ENCODE measurements around the gene DHRS12. TPM values are rescaled to one million over a fixed set of nuclear protein-coding genes. Genes with fewer than 3 reads are reported as not detected.

DHRS12 gene
- total RNA-seq, 2 experiments from 2014 or later = 5.3 to 5.4 TPM

GRCh38 chr13:51742031-51742430, 61.9 kb downstream of the DHRS12 start:
- ChIA-PET POLR2A (no interaction called here), CTCF (interaction anchor here (1.5 kb wide), 1 partner anchor 56 kb away, joined by 4 read pairs; no protein-coding TSS in a partner anchor)

GRCh38 chr13:51740698-51741097, 63.3 kb downstream of the DHRS12 start:
- POLR2A ChIA-PET = no interaction called here
- CTCF ChIA-PET = interaction anchor here (0.8 kb wide), 1 partner anchor 1974 kb away, joined by 3 read pairs; no protein-coding TSS in a partner anchor

GRCh38 chr13:51739027-51739764, 64.8 kb downstream of the DHRS12 start:
- CTCF ChIA-PET = interaction anchor here (1.1 kb wide), 1 partner anchor 455 kb away, joined by 3 read pairs; no protein-coding TSS in a partner anchor
- POLR2A ChIA-PET = no interaction called here

- ChIA-PET CTCF (interaction anchor here (1.1 kb wide), 1 partner anchor 456 kb away, joined by 3 read pairs; no protein-coding TSS in a partner anchor), POLR2A (no interaction called here)
Observed at GRCh38 chr13:51738226-51738905, 65.6 kb downstream of the DHRS12 start.

- ChIA-PET POLR2A (interaction anchor here (0.7 kb wide), 1 partner anchor 144 kb away, joined by 3 read pairs; no protein-coding TSS in a partner anchor), CTCF (no interaction called here)
Observed at GRCh38 chr13:51737609-51738008, 66.4 kb downstream of the DHRS12 start.

GRCh38 chr13:51734786-51735185, 69.2 kb downstream of the DHRS12 start:
- ChIA-PET POLR2A (no interaction called here), CTCF (no interaction called here)

GRCh38 chr13:51733374-51734298, 70.3 kb downstream of the DHRS12 start:
- POLR2A ChIA-PET = no interaction called here
- CTCF ChIA-PET = no interaction called here

GRCh38 chr13:51731759-51732158, 72.2 kb downstream of the DHRS12 start:
- ChIA-PET CTCF (interaction anchor here (1.0 kb wide), 1 partner anchor 29 kb away, joined by 3 read pairs; no protein-coding TSS in a partner anchor), POLR2A (no interaction called here)

GRCh38 chr13:51730927-51731326, 73.0 kb downstream of the DHRS12 start:
- CTCF ChIA-PET = no interaction called here
- POLR2A ChIA-PET = no interaction called here

- CTCF ChIA-PET = no interaction called here
- POLR2A ChIA-PET = no interaction called here
Observed at GRCh38 chr13:51729866-51730553, 74.0 kb downstream of the DHRS12 start.

GRCh38 chr13:51728972-51729371, 75.0 kb downstream of the DHRS12 start:
- ChIA-PET POLR2A (interaction anchor here (0.6 kb wide), 1 partner anchor 155 kb away, joined by 4 read pairs; no protein-coding TSS in a partner anchor), CTCF (no interaction called here)

GRCh38 chr13:51728275-51728673, 75.7 kb downstream of the DHRS12 start:
- CTCF ChIA-PET = no interaction called here
- POLR2A ChIA-PET = no interaction called here

GRCh38 chr13:51727634-51728274, 76.2 kb downstream of the DHRS12 start:
- CTCF ChIA-PET = no interaction called here
- POLR2A ChIA-PET = no interaction called here

GRCh38 chr13:51726446-51727193, 77.3 kb downstream of the DHRS12 start:
- POLR2A ChIA-PET = no interaction called here
- CTCF ChIA-PET = no interaction called here

GRCh38 chr13:51724721-51725120, 79.2 kb downstream of the DHRS12 start:
- CTCF ChIA-PET = interaction anchor here (1.0 kb wide), 1 partner anchor 197 kb away, joined by 3 read pairs; no protein-coding TSS in a partner anchor
- POLR2A ChIA-PET = no interaction called here

- ChIA-PET POLR2A (interaction anchor here (0.7 kb wide), 1 partner anchor 360 kb away, joined by 3 read pairs; no protein-coding TSS in a partner anchor), CTCF (interaction anchor here (1.0 kb wide), 1 partner anchor 196 kb away, joined by 3 read pairs; no protein-coding TSS in a partner anchor)
Observed at GRCh38 chr13:51723529-51723928, 80.4 kb downstream of the DHRS12 start.

GRCh38 chr13:51721496-51721895, 82.5 kb downstream of the DHRS12 start:
- ChIA-PET POLR2A (no interaction called here), CTCF (no interaction called here)

- POLR2A ChIA-PET = no interaction called here
- CTCF ChIA-PET = no interaction called here
Observed at GRCh38 chr13:51719394-51719793, 84.6 kb downstream of the DHRS12 start.

All from activated CD8-positive, alpha-beta memory T cell treated with anti-CD3 and anti-CD28 coated beads for 36 hours (primary cell).